Activated CD8-positive, alpha-beta memory T cell treated with anti-CD3 and anti-CD28 coated beads, Interleukin-2, amount 50 U/mL, for 1 hour (primary cell): ENCODE results near the gene CMTM7.

Experiments used
- DNase-seq: peaks from one replicate; pipeline ENCODE4 v3.0.0-alpha.2; 2020; ENCODE audit errors: extremely low read depth

CMTM7 gene, protein sequence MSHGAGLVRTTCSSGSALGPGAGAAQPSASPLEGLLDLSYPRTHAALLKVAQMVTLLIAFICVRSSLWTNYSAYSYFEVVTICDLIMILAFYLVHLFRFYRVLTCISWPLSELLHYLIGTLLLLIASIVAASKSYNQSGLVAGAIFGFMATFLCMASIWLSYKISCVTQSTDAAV

DNA sequence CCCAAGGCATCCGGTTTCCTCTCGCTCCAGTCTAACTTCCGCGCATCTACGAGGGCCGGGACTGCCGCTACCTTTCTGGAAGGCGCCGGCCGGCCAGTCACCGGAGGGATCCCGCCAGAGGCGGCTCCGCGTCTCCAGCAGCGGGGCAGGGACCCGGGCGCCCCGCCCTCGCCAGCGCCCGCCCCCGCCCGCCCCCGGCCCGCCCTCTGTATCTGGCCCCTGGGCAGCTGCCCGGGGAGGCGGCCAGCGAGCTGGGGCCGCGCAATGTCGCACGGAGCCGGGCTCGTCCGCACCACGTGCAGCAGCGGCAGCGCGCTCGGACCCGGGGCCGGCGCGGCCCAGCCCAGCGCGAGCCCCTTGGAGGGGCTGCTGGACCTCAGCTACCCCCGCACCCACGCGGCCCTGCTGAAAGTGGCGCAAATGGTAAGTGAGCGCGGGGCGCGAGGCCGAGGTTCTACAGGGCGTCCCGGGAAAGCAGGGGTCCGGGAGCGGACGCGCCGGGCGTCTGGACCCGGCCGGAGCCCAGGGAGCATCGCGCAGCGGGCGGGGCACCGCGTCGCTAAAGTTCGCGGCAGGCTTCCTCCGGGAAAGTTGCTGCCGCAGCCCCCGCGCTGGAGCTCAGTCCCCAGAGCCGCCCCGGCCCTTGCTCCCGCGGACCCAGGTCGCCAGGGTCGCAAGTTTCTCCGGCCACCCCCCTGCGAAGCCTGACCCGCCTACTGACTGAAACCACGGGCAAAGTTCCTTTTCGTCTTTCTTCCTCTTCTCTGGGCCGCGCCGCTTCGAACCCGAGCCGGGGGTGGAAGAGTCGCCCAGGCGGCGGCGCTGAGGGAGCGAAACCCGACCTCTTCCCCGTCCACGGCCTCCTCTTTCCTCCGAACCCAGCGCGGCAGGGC is at the start of gene CMTM7:
Gene CMTM7, plus strand, starts transcription at position 211 of the 893 bp plus-strand sequence. Its CDS starts 54 bp downstream, at position 265.
- DNase-seq = no peak

- DNase-seq = no peak
Observed at GRCh38 chr3:32347343-32348125, 44.1 kb upstream of the CMTM7 start.

GRCh38 chr3:32349184-32349583 is 42.5 kb upstream of the CMTM7 start:
- DNase-seq = no peak

DNA sequence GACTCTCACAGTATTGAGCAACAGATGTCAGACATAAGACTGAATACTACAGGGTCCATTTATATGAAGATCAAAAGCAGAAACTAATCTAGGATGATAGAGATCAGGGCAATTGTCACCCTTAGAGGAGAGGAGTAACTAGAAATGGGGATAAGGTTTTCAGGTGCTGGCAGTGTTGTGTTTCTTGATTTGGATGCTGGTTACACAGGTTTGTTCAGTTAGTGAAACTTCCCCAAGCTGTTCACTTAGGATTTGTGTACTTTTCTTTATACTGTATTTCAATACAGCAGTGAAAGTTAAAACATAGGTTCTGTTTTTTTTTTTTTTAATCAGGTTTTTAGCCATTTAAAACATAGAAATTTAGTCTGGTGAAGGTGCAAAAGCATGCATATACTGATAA is 39.1 kb upstream of the CMTM7 start:
- no peak for DNase-seq

GRCh38 chr3:32353351-32353750 is 38.3 kb upstream of the CMTM7 start:
- DNase-seq = no peak

- DNase-seq = no peak
Observed at GRCh38 chr3:32354362-32354778, 37.3 kb upstream of the CMTM7 start.

- no peak for DNase-seq
Observed at GRCh38 chr3:32355751-32356291, 35.8 kb upstream of the CMTM7 start.

- DNase-seq = no peak
Observed at GRCh38 chr3:32359766-32360492, 31.7 kb upstream of the CMTM7 start.

GRCh38 chr3:32360493-32360827 is 31.2 kb upstream of the CMTM7 start:
- DNase-seq = no peak

- DNase-seq = no peak
Observed at GRCh38 chr3:32366638-32367397, 24.8 kb upstream of the CMTM7 start.

DNA sequence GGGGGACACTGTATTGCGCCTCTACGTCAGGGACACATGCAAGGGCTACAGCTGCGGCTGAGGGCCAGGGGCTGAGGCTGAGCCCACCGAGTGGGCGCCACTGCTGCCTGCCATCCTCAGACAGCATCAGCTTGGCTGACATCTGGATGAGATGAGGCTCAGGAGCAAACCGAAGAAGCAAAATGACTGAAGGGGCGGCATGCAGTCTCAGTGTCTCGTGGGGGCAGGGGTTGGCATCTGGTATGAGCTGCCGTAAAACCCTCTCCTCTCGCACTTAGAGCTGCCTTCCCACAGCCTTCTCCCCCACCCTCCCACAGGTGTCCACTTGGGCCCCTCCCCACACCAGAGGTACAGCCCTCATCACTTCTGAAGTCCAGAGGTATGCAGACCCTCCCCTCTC is 24.2 kb upstream of the CMTM7 start:
- no peak for DNase-seq

DNA sequence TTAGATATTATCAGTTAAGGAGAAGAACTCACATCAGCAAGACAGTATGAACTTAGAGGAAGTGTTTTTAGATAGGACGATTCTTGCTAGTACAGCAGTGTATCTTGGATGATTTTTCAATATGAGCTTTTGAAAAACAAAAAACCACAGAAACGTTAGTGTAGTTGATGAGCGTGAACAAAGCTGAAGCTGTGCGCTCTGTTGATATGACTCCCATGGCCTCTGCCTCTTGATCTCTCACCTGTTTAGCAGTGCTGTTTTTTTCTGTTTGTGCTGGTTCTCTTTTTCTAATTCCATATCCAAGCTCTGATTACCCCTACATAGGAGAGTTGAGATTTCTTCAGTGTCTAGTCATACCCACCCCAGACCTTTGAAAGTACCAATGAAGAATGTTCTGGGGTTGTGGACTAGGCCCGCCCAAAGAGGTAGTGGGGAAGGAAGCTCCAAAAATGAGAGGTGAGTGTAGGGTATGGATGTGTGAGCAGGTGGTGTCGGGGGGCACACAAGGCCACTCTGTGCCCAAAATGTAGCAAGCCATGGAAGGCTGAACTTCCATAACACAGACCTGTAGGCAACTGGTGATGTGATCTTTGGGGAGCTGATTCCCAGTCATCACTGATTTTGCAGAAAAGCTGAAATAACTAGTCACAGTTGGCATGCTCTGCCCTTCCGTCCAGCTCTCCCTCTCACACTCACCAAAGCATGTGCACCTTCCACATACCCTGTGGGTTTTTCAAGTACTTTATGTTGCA is 20.0 kb upstream of the CMTM7 start:
- DNase-seq = no peak

DNA sequence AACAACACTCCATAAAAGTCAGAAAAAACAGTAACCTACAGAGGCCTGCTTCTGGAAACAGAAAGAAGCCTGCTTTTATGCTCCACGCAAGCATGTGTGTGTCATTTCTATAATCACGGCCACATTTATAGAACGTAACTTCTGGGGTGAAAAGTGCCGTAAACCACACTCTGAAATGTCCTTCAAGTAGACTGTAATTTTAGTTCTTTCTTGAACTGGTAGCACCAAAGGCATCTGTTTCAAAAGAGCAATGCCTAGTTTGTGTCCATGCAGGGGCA is 19.5 kb upstream of the CMTM7 start:
- no peak for DNase-seq

DNA sequence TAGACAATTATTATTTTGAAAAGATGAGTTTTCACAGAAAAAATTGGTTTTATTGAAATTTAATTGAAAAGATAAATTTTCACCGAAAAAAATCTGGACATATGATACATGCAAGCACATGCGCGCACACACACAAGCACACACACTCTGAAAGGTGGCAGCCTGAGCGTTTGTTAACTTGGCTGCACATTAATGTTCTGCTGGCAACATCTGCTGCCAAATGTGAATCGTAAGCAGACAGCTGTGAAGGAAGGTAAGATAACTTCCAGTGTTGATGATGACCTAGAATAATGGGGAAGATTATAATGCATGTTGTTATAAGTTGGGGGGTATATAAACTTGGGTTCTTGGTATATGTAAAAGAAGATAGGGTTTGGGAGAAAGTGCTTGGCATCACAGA is 18.4 kb upstream of the CMTM7 start:
- no peak for DNase-seq

- no peak for DNase-seq
Observed at GRCh38 chr3:32373844-32374243, 17.8 kb upstream of the CMTM7 start.

DNA sequence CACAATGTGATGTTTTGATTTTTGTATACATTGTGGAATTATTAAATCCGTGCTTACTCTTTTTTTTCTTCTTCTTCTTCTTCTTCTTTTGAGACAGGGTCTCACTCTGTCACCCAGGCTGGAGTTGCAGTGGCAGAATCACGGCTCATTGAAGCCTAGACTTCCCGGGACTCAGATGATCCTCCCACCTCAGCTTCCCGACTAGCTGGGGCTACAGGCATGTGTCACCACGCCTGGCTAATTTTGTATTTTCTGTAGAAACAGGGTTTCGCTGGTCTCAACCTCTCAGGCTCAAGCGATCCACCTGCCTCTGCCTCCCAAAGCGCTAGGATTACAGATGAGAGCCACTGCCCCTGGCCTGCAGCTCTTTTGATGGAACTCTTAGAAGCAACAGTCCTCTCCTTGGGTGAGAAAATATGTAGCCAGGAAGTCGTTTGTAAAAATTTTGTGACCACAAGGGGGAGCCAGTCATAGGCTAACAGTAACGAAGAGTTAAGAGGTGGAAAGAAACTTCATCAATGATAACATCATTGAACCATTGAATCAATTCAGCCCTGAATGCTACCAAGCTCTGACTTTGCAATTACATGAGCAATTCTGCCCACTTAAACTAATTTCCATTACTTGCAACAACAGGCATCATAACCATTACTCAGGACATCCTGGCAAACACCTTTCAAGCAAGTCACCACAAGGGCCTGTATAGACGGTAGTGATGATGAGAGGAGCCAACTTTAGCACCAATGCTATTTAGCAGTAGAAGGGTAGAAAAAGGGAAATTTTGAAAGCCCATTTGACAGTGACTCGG is 16.7 kb upstream of the CMTM7 start:
- peak; percentile 50 for DNase-seq

DNA sequence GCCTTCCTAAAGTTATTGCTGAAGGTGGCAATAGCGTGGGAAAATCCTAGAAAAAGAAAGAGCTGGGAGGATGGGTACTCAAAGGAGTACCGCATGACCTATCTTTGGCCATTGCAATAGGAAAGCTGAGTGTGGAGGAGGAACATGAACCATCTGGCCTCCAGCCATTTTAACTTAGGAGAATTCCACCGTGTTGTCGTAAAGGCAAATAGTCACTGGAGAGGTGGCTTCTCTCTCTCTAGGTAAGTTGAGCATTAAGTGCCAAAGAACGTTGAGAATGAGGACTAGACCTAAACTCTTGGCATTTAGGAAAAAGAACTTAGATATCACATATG is 16.1 kb upstream of the CMTM7 start:
- no peak for DNase-seq

- no peak for DNase-seq
Observed at GRCh38 chr3:32376115-32376514, 15.5 kb upstream of the CMTM7 start.

DNA sequence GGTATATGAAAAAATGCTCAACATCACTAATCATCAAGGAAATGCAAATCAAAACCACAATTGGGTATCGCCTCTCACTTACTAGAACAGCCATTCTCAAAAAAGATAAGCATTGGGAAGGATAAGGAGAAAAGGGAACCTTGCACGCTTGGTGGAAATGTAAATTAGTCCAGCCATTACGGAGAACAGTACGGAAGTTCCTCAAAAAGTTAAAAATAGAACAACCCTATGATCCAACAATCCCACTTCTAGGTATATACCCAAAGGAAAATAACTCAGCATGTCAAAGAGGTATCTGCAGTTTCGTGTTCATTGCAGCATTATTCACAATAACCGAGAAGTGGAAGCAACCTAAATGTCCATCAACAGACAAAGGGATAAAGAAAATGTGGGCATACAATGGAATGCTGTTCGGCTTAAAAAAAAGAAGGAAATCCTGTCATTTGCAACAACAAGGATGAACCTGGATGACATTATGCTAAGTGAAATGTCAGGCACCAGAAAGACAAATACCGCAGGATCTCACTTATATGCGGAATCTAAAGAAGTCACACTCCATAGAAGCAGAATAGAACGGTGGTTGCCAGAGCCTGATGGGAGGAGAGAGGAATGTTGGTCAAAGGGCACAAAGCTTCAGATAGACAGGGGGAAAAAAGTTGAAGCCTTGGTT is 11.7 kb upstream of the CMTM7 start:
- no peak for DNase-seq
